Loucy (cell line): ENCODE measurements around the gene LEF1.

Source experiments
- H2AFZ ChIP-seq: fragments of 200-600 bp; sonication (generic); 2 replicates; pipeline ENCODE4 v1.6.0; 2016; ENCODE audit warnings: antibody characterized with exemption, mild to moderate bottlenecking, low read length, moderate library complexity
- H3F3A ChIP-seq: fragments of 200-600 bp; 2 replicates; pipeline ENCODE4 v1.6.0; 2016; ENCODE audit warnings: antibody characterized with exemption, low read depth, mild to moderate bottlenecking
- H3K27me3 ChIP-seq: fragments of 200-600 bp; sonication (generic); 2 replicates; pipeline ENCODE4 v1.6.1; 2014; ENCODE audit warnings: low read length, mild to moderate bottlenecking; ENCODE audit not compliant: insufficient read depth, poor library complexity, severe bottlenecking
- H3K36me3 ChIP-seq: fragments of 200-600 bp; sonication (generic); 2 replicates; pipeline ENCODE4 v1.6.1; 2016; ENCODE audit warnings: low read length; ENCODE audit not compliant: insufficient read depth
- H3K4me1 ChIP-seq: fragments of 200-600 bp; sonication (generic); 2 replicates; pipeline ENCODE4 v1.5.1; 2014; ENCODE audit warnings: low read length, mild to moderate bottlenecking; ENCODE audit not compliant: insufficient read depth, poor library complexity, severe bottlenecking
- H3K4me2 ChIP-seq: fragments of 200-600 bp; sonication (generic); 2 replicates; pipeline ENCODE4 v1.6.0; 2014; ENCODE audit warnings: antibody characterized with exemption, low read length, low read depth, mild to moderate bottlenecking; ENCODE audit not compliant: poor library complexity, severe bottlenecking
- H3K4me3 ChIP-seq: fragments of 200-600 bp; sonication (generic); 2 replicates; pipeline ENCODE4 v1.5.1; 2014; ENCODE audit warnings: low read length, mild to moderate bottlenecking, mixed read lengths; ENCODE audit not compliant: poor library complexity, severe bottlenecking
- H3K79me2 ChIP-seq: fragments of 200-600 bp; sonication (generic); 2 replicates; pipeline ENCODE4 v1.6.1; 2014; ENCODE audit warnings: low read length; ENCODE audit not compliant: insufficient read depth
- H3K9ac ChIP-seq: fragments of 200-600 bp; sonication (generic); 2 replicates; pipeline ENCODE4 v1.6.0; 2014; ENCODE audit warnings: mild to moderate bottlenecking, low read depth, low read length, moderate library complexity; ENCODE audit not compliant: poor library complexity, severe bottlenecking
- H3K9me2 ChIP-seq: fragments of 200-600 bp; sonication (generic); replicated peaks from 2 replicates; pipeline ENCODE4 v1.6.1; 2016; ENCODE audit warnings: low read depth, low read length, mixed read lengths
- H3K9me3 ChIP-seq: fragments of 200-600 bp; sonication (generic); 2 replicates; pipeline ENCODE4 v1.6.1; 2014; ENCODE audit warnings: mild to moderate bottlenecking, antibody characterized with exemption, low read length, low read depth; ENCODE audit not compliant: insufficient read depth
- H4K20me1 ChIP-seq: fragments of 200-600 bp; sonication (generic); 2 replicates; pipeline ENCODE4 v1.6.0; 2014; ENCODE audit warnings: antibody characterized with exemption, low read length, mild to moderate bottlenecking; ENCODE audit not compliant: insufficient read depth, poor library complexity, severe bottlenecking
- EZH2phosphoT487 ChIP-seq: fragments of 200-600 bp; IDR thresholded peaks from 2 replicates; pipeline ENCODE4 v1.6.1; 2018; ENCODE audit warnings: antibody characterized with exemption, mild to moderate bottlenecking, moderate library complexity, borderline replicate concordance
- TF ChIP-seq, protein P1 (sequence below): fragments of 200-600 bp; sonication (generic); conservative IDR thresholded peaks from 2 replicates; pipeline ENCODE4 v1.5.1; 2014; ENCODE audit warnings: mild to moderate bottlenecking, antibody characterized with exemption, low read length

LEF1 gene

DNA sequence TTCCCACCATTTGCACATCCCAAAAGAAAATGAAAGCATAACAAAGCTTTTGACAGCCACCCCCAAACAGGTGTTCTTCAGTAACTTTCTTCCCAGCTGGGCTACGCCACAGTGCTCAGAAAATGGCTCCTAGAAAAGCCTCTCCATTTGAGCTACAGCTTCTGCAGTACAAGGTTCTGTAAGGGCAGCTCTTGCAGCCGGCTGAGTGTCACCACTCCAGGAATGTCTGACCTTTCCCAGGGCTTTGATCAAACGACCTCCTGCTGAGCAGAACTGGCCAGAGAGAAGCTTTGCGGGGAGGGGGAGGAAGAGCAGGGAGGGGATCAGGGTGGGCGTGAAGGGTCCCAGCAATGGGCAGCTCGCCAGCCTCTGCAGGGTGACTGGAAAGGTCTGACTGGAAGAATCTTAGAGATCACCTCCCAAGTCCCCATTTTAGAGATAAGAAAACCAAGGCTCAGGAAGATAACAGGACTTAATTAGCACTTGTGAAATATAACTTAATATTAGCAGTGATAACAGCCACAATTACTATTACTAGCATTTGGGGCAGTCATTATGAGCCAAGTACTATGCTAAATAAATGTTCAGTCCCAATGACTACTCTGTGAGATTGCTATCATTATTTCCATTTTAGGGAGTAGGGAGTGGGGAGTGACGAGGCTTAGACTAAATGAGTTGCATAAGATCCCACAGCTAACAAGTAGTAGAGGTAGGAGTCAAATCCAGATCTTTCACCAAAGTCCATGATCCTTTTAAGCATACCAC is 51.1 kb downstream of the LEF1 start:
- H3K9ac ChIP-seq: no peak overlapping the region
- no peak overlapping the region for H3K4me2 ChIP-seq
- no peak overlapping the region for H3K4me3 ChIP-seq
- no peak for TF ChIP-seq EZH2phosphoT487
- TF ChIP-seq, protein P1, sequence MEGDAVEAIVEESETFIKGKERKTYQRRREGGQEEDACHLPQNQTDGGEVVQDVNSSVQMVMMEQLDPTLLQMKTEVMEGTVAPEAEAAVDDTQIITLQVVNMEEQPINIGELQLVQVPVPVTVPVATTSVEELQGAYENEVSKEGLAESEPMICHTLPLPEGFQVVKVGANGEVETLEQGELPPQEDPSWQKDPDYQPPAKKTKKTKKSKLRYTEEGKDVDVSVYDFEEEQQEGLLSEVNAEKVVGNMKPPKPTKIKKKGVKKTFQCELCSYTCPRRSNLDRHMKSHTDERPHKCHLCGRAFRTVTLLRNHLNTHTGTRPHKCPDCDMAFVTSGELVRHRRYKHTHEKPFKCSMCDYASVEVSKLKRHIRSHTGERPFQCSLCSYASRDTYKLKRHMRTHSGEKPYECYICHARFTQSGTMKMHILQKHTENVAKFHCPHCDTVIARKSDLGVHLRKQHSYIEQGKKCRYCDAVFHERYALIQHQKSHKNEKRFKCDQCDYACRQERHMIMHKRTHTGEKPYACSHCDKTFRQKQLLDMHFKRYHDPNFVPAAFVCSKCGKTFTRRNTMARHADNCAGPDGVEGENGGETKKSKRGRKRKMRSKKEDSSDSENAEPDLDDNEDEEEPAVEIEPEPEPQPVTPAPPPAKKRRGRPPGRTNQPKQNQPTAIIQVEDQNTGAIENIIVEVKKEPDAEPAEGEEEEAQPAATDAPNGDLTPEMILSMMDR: no peak
- H3K36me3 ChIP-seq: peaks cover 84% of the 10 kb centered on the region
- H3K27me3 ChIP-seq: no peaks in the 10 kb centered on the region
- H3K9me3 ChIP-seq: no peaks in the 10 kb centered on the region
- no peak overlapping the region for H2AFZ ChIP-seq
- peaks cover 97% of the 10 kb centered on the region for H4K20me1 ChIP-seq
- H3F3A ChIP-seq: no peaks in the 10 kb centered on the region
- peaks cover 17% of the 10 kb centered on the region for H3K4me1 ChIP-seq
- no peaks in the 10 kb centered on the region for H3K9me2 ChIP-seq
- peaks cover 100% of the 10 kb centered on the region for H3K79me2 ChIP-seq

DNA sequence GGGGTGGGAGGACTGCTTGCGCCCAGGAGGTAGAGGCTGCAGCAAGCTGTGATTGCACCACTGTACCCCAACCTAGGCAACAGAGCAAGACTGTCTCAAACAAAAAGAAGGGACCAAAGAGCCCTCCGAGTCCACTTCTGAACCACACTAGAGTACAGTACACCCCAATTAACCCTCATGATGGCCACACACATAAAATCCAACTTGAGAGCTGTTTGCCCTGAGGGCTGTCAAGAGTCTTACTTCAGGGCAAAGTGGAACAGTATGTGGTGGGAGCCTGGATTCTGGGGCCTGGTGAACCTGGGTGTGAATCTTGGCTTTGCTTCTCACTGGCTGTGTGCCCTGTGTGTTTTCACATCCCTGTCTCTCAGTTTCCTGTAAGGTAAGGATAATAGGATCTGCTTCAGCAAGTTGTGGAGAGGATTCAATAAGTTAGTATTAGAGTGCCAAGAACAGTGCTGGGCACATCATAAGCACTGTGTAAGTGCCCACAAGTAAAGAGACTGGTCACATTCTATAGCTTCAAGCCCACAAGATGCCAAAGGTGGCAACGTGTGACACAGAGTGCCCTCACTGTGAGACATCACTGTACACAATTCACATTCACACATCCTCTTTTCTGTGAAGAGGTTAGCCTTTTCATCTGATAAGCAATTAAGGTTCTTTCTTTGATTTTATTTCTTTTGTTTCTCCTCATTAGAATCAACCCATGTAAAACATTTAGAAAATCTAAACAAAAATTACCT is 52.1 kb downstream of the LEF1 start:
- Histone ChIP-seq H3K27me3 (no peaks in the 10 kb centered on the region), H4K20me1 (peaks cover 95% of the 10 kb centered on the region), H3F3A (no peaks in the 10 kb centered on the region), H3K9me3 (no peaks in the 10 kb centered on the region), H3K4me2 (no peak overlapping the region), H3K4me1 (peaks cover 14% of the 10 kb centered on the region), H3K9me2 (no peaks in the 10 kb centered on the region), H3K36me3 (peaks cover 85% of the 10 kb centered on the region), H3K9ac (no peak overlapping the region), H3K79me2 (peaks cover 100% of the 10 kb centered on the region), H2AFZ (no peak overlapping the region), H3K4me3 (no peak overlapping the region)
- TF ChIP-seq, protein P1: no peak
- TF ChIP-seq EZH2phosphoT487: no peak

DNA sequence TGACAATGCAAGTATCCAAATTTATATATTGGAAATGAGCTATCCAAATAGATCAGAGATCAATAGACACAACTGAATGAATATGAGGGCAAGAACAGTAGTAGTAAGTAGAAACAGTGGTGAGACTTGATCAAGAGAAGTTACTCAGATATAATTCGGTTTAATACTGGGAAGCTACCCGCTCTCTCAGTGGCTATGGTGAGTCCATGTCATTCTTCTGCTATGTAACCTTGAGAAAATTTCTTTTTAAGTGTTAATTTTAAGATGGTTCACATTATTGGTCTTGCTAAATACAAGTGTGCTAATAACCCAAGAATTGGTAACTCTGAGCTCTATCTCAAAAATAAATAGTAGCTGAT is 53.6 kb downstream of the LEF1 start:
- Histone ChIP-seq H3K9me2 (no peaks in the 10 kb centered on the region), H4K20me1 (peaks cover 98% of the 10 kb centered on the region), H3K9me3 (no peaks in the 10 kb centered on the region), H3K4me3 (no peak overlapping the region), H3K4me2 (no peak overlapping the region), H3K36me3 (peaks cover 89% of the 10 kb centered on the region), H2AFZ (no peak overlapping the region), H3K4me1 (peaks cover 21% of the 10 kb centered on the region), H3K9ac (no peak overlapping the region), H3K79me2 (peaks cover 100% of the 10 kb centered on the region), H3K27me3 (no peaks in the 10 kb centered on the region), H3F3A (no peaks in the 10 kb centered on the region)
- TF ChIP-seq EZH2phosphoT487: no peak
- TF ChIP-seq, protein P1: no peak
